ENCODE results near the gene KDM3A.

- TF ChIP-seq POLR2A (IDR thresholded peaks at IDR 0.05) (no peak), CTCF (IDR thresholded peaks at IDR 0.05) (no peak), POLR2AphosphoS5 (IDR thresholded peaks at IDR 0.05) (no peak)
These were observed 100.2 kb downstream of the KDM3A start for GRCh38 chr2:86541334-86541733.

Measured in prostate gland (tissue), 2 donors.